ENCODE results near the gene DECR2.

The DECR2 gene

DNA sequence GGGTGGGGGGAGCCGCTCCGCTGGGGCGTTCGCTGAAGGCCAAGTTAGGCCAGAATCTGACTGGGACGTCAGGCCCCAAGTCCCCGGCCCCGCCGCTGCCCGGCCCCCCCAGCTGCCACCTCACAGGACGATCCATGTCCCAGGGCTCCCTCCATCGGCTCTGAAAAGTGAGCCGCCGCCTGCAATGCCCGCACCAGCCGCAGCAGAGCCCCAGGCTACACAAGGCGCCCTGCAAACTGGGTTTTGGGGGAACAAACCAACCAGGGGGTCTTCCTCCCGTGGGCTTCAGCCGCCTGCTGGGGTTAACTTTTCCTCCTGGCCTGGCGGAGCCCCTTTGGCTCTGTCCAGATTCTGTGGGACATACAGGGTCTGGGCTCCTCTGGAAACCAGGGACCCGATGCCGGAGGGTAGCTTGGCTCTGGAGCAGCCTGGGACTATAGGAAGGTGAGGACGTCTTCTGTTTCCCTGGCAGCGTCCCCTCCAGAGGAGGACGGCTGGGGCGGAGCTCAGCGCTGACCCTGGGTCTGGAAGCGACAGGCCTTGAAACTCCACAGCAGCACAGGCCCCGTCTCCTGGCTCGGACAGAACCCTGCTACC lies 3.9 kb upstream of the DECR2 start:
- TF ChIP-seq, protein P1, sequence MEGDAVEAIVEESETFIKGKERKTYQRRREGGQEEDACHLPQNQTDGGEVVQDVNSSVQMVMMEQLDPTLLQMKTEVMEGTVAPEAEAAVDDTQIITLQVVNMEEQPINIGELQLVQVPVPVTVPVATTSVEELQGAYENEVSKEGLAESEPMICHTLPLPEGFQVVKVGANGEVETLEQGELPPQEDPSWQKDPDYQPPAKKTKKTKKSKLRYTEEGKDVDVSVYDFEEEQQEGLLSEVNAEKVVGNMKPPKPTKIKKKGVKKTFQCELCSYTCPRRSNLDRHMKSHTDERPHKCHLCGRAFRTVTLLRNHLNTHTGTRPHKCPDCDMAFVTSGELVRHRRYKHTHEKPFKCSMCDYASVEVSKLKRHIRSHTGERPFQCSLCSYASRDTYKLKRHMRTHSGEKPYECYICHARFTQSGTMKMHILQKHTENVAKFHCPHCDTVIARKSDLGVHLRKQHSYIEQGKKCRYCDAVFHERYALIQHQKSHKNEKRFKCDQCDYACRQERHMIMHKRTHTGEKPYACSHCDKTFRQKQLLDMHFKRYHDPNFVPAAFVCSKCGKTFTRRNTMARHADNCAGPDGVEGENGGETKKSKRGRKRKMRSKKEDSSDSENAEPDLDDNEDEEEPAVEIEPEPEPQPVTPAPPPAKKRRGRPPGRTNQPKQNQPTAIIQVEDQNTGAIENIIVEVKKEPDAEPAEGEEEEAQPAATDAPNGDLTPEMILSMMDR (IDR thresholded peaks at IDR 0.05) = peak; percentile 52
- H3K27me3 ChIP-seq (ENCODE audit: control insufficient read depth, insufficient read depth, low read length) = no peaks in the 10 kb centered on the region
- H2AFZ ChIP-seq = peak overlapping the region; percentile 40
- H3K79me2 ChIP-seq = peaks cover 2% of the 10 kb centered on the region
- H3K9ac ChIP-seq = no peak overlapping the region
- H3K4me3 ChIP-seq (ENCODE audit: low read depth, low read length) = peak overlapping the region; percentile 25
- H3K27ac ChIP-seq = peak overlapping the region; percentile 85
- peak overlapping the region; percentile 32 for H3K4me2 ChIP-seq (ENCODE audit: low read length)
- no peaks in the 10 kb centered on the region for H3K36me3 ChIP-seq (ENCODE audit: control insufficient read depth, insufficient read depth, low read length)
- peaks cover 10% of the 10 kb centered on the region for H3K4me1 ChIP-seq
- no peaks in the 10 kb centered on the region for H3K9me3 ChIP-seq (ENCODE audit: control insufficient read depth, low read length)

DNA sequence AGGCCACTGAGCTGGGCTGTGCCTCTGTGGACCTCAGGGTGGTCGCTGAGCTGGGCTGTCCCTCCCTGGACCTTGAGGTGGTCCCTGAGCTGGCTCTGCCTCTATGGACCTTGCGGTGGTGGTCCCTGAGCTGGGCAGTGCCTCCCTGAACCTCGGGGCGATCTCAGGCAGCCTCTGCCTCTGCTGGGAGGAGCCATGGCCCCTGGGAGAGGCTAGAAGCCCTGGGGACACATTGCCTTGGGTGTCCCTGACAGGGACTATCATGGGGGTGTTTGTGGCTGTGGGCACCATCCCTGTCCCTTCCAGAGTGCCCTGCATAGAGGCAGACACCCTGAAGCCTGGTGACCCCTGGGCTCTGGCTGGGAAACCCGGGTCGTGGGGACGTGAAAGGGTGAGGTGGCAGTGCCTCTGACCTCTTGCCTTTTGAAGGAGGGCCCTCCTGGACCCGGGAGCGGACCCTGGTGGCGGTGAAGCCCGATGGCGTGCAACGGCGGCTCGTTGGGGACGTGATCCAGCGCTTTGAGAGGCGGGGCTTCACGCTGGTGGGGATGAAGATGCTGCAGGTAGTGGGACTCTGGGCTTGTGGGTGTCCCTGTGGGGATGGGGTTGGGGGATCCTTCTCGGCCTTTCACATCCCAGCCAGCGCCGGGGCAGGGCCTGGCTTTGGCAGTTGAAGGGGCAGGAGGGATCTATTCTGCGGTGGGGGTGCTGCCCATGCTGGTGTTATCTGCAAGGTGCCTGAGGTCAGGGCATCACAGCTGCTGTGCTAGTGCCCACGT lies 2.9 kb upstream of the DECR2 start:
- Histone ChIP-seq H3K9me3 (ENCODE audit: control insufficient read depth, low read length) (no peaks in the 10 kb centered on the region), H3K9ac (no peak overlapping the region), H3K27me3 (ENCODE audit: control insufficient read depth, insufficient read depth, low read length) (no peaks in the 10 kb centered on the region), H3K4me2 (ENCODE audit: low read length) (no peak overlapping the region), H3K4me3 (ENCODE audit: low read depth, low read length) (no peak overlapping the region), H3K4me1 (peaks cover 10% of the 10 kb centered on the region), H3K36me3 (ENCODE audit: control insufficient read depth, insufficient read depth, low read length) (no peaks in the 10 kb centered on the region), H3K27ac (peak overlapping the region; percentile 85), H2AFZ (no peak overlapping the region), H3K79me2 (peaks cover 2% of the 10 kb centered on the region)
- TF ChIP-seq, protein P1 (IDR thresholded peaks at IDR 0.05) = no peak

DNA sequence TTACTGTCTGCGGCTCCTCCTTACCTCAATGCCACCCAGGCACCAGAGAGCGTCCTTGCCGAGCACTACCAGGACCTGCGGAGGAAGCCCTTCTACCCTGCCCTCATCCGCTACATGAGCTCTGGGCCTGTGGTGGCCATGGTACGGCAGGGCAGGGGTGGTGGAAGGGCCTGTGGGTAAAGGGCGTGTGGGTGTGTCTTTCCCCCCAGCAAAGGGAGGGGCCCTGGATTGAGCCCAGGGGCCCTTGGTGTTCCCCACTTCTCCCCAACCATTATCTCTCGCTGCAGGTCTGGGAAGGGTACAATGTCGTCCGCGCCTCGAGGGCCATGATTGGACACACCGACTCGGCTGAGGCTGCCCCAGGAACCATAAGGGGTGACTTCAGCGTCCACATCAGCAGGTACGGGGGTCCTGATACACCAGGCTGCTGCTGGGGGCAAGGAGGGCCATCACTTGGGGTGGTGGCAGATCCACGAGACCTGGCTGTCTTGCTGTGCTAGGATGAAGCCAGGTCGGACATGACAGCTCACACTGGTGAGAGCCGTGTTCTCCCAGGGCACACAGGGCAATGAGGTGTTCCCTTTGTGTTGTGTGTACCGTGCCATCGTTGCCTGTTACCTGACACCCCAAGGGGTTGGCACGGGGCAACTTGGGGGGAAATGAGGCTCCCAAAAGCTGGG lies 2.2 kb upstream of the DECR2 start:
- Histone ChIP-seq H3K4me1 (peaks cover 10% of the 10 kb centered on the region), H3K4me3 (ENCODE audit: low read depth, low read length) (no peak overlapping the region), H3K27ac (no peak overlapping the region), H3K4me2 (ENCODE audit: low read length) (no peak overlapping the region), H3K9ac (no peak overlapping the region), H3K27me3 (ENCODE audit: control insufficient read depth, insufficient read depth, low read length) (no peaks in the 10 kb centered on the region), H3K9me3 (ENCODE audit: control insufficient read depth, low read length) (no peaks in the 10 kb centered on the region), H3K36me3 (ENCODE audit: control insufficient read depth, insufficient read depth, low read length) (no peaks in the 10 kb centered on the region), H2AFZ (no peak overlapping the region), H3K79me2 (peaks cover 2% of the 10 kb centered on the region)
- TF ChIP-seq, protein P1 (IDR thresholded peaks at IDR 0.05) = no peak

GRCh38 chr16:400061-400591 lies 1.6 kb upstream of the DECR2 start:
- no peak overlapping the region for H2AFZ ChIP-seq
- no peak overlapping the region for H3K9ac ChIP-seq

More at GRCh38 chr16:400061-400591, 1.6 kb upstream of the DECR2 start:
- Histone ChIP-seq H3K9me3 (ENCODE audit: control insufficient read depth, low read length) (no peaks in the 10 kb centered on the region), H3K4me3 (ENCODE audit: low read depth, low read length) (peak overlapping the region; percentile 87), H3K79me2 (peaks cover 2% of the 10 kb centered on the region), H3K27me3 (ENCODE audit: control insufficient read depth, insufficient read depth, low read length) (no peaks in the 10 kb centered on the region), H3K27ac (no peak overlapping the region), H3K4me2 (ENCODE audit: low read length) (no peak overlapping the region), H3K36me3 (ENCODE audit: control insufficient read depth, insufficient read depth, low read length) (no peaks in the 10 kb centered on the region), H3K4me1 (peaks cover 10% of the 10 kb centered on the region)
- TF ChIP-seq, protein P1 (IDR thresholded peaks at IDR 0.05) = no peak
